GM11168 (cell line): Measurements from ENCODE around the gene UNC79.
"Not testable (repeated sequence)": the region's sequence is repeated elsewhere in the genome, so short reads cannot be mapped to it uniquely, and the experiment has no call there.

Experiments
- in situ Hi-C: fragments of 300-500 bp; cut with MboI; formaldehyde crosslinking; loops from one replicate; pipeline ENCODE4 v1.12.0; 2022; ENCODE audit warnings: low sequenced_read_pairs; ENCODE audit not compliant: unreplicated experiment

Gene UNC79

GRCh38 chr14:93430315-93431035, at the start of gene UNC79:
Gene UNC79 (plus strand): TSS chr14:93430939. CDS start chr14:93431030, 91 bp downstream.
- in situ Hi-C loops, result no loop called here

- in situ Hi-C loops, result no loop called here
These were observed 49.1 kb upstream of the UNC79 start for GRCh38 chr14:93381644-93382043.

DNA sequence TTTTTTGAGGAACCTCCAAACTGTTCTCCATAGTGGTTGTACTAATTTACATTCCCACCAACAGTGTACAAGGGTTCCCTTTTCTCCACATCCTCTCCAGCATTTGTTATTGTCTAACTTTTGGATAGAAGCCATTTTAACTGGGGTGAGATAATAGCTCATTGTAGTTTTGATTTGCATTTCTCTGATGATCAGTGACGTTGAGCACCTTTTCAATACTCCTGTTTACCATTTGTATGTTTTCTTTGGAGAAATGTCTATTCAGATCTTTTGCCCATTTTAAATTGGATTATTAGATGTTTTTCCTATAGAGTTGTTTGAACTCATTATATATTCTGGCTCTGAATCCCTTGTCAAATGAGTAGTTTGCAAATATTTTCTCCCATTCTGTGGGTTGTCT, 46.5 kb upstream of the UNC79 start:
- in situ Hi-C loops, result not testable (repeated sequence)

- in situ Hi-C loops, result no loop called here
These were observed 35.5 kb upstream of the UNC79 start for GRCh38 chr14:93395231-93395630.

DNA sequence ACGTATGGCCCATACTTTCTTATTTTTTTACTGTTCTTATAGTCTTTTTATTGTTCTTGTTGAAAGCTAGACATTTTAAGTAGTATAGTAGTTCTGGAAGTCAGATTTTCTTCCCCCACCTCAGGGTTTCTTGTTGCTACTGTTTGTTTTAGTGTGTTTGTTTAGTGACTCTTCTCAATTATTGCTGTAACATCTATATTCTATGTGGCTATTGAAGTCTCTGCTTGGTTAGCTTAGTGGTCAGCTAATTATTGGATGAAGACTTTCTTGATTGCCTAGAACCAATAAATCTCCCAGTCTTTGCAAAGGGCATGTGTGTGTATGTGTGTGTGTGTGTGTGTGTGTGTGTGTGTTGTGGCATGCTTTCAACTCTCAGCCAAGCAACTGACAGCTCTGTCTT, 34.3 kb upstream of the UNC79 start:
- in situ Hi-C loops, result no loop called here

DNA sequence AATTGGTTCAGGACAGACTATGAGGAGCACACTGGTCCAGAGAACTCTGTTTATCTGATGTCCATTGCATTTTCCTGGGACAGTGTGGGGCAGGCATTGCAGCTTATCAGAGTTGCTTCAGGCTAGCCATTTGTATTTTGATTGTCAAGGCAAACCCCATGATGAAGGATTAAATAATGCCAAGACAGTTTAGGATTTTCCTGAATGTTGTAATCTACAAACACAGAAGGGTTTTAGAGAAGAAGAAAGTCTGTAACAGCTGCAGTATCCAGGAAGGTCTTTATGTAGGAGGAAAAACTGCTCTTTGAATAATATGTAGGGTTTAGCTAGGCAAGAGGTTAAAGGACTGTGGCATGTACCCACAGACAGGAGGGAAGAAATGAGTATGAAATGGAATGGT, 32.2 kb upstream of the UNC79 start:
- in situ Hi-C loops, result no loop called here

DNA sequence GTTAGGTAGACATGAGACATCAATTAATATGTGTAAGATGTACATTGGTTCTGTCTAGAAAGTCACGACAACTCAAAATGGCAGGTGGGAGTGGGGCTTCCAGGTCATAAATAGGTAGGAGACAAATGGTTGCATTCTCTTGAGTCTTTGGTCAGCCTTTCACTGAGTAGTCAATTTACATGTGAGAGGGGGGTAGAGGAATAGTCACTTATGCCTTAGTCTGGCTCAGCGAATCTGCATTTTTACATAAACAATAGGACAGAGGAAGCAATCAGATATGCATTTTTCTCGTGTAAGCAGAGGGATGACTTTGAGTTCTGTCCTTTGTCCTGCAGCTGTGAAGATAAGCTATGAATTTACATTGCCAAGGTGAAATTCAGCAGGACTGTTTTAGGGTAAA, 27.8 kb upstream of the UNC79 start:
- in situ Hi-C loops, result no loop called here

DNA sequence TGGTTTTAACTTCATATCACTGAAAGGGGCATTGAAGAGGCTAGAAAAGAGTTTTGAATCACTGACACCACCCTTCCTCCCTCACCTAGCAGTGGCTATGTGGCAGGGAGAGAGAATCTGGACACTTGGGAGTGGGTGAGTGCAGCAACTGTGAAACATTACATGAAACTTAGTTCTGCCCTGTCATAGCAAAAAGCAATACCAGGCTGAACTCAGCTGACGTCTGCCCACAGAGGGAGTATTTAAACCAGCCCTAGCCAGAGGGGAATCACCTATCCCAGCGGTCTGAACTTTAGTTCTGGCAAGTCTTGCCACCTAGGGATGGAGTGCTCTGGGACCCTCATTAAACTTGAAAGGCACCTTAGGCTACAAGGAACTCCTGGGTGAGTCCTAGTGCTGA, 20.7 kb upstream of the UNC79 start:
- in situ Hi-C loops, result no loop called here

- in situ Hi-C loops, result no loop called here
These were observed 19.8 kb upstream of the UNC79 start for GRCh38 chr14:93410893-93411292.

GRCh38 chr14:93425136-93425535, 5.6 kb upstream of the UNC79 start:
- in situ Hi-C loops, result not testable (repeated sequence)

GRCh38 chr14:93426750-93427149, 4.0 kb upstream of the UNC79 start:
- in situ Hi-C loops, result no loop called here

- in situ Hi-C loops, result no loop called here
These were observed 414 bp downstream of the UNC79 start for GRCh38 chr14:93431036-93431670.

- in situ Hi-C loops, result no loop called here
These were observed 23.5 kb downstream of the UNC79 start for GRCh38 chr14:93454224-93454623.

- in situ Hi-C loops, result no loop called here
These were observed 25.6 kb downstream of the UNC79 start for GRCh38 chr14:93456356-93456755.

DNA sequence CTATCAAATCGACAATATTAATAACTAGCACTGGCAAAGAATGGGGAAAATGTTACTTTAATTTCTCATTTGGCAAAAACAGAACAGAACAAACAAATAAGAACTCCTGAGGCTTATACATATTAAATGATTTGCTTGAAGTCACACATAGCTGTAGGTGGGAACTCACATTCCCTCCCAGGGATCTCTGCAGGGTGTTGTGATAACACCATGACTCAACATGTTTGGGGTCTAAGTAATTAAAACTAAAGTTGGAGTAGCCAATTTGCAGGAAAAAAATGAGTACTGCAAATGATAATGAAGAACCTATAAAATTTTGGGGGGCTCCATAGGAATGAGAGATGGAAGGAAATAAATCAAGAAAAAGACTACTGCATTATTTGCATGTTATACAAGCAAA, 27.5 kb downstream of the UNC79 start:
- in situ Hi-C loops, result no loop called here

- in situ Hi-C loops, result no loop called here
These were observed 31.7 kb downstream of the UNC79 start for GRCh38 chr14:93462479-93462878.

DNA sequence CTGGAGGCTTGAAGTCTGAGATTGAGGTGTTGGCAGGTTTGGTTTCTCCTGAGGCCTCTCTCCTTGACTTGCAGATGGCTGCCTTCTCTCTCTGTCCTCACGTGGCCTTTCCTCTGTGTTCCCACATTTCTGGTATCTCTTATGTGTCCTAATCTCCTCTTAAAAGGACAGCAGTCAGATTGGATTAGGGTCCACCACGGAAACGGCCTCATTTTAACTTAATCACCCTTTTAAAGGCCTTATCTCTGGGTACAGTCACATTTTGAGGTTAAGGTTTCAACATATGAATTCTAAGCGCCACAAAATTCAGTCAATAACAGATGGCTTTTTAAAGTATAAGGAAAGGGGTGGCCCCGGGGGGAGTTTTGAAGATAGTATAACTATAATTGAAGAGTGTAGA, 33.5 kb downstream of the UNC79 start:
- in situ Hi-C loops, result no loop called here

- in situ Hi-C loops, result no loop called here
These were observed 44.7 kb downstream of the UNC79 start for GRCh38 chr14:93475471-93475870.

DNA sequence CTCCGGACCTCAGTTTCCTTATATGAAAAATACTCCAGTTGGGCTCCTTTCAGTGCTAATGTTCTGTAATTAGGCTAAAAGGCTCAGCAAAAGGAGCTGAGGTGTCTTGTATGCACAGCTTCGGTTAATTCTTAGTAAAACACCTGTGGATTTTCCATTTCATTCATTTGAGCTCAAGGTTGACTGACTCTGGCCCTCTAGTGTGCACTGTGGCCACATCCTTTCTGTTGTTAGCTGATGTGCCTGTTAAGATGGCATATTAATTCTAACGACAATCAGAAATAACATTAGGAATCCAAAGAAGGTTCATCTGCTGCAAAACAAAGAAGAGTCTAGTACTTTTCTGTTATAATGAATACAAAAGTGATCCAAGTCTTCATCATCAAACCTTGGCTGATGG, 45.6 kb downstream of the UNC79 start:
- in situ Hi-C loops, result no loop called here

GRCh38 chr14:93479074-93479473, 48.3 kb downstream of the UNC79 start:
- in situ Hi-C loops, result not testable (repeated sequence)

GRCh38 chr14:93480867-93481266, 50.1 kb downstream of the UNC79 start:
- in situ Hi-C loops, result no loop called here

- in situ Hi-C loops, result no loop called here
These were observed 51.0 kb downstream of the UNC79 start for GRCh38 chr14:93481758-93482157.
